Measurements from ENCODE around the gene PIM1.
A peak's percentile ranks its signal among the peaks of the same experiment; 100 is the strongest.

PIM1 gene

DNA sequence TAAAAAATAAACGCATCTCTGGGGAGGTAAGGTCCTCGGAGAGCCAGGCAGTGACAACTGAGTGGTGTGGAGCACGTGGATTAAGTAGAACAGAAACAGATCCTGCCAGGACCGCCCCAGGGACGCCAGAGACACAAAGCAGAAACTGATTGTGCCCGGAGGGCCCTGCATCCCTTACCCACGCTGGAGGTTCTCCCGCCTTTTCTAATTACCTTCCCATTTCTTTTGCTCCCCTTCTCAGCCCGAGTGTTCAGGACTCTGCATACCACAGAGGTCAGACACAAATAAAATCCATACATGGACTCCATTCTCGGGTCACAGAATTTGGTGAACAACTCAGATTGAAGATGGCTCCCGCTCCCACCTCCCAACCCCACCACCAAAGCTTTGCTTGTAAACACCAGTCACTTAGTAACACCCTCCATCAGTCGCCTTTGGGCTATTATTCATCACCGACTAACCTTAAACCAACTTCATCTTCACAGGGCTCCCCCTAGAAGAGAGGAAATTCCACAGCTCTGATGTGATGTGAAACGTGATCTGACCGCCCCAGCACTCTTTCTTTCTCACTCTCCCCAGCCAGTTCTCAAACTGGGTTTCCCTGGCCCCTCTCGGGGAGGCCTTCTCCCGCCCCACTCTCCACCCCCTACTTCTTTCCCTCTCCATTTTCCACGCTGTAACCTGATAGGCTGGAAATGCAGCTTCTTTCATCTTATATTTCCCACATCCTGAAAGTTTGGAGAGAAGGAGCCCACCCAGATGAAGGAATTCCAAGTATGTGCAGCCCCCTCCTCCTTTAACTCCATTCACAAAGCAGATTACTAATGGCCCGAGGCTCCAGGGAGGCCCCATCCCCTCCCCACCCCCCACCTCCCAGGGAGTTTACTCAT lies 32.5 kb upstream of the PIM1 start:
- DNase-seq (ENCODE audit: low read depth) = peak; percentile 100

- DNase-seq (ENCODE audit: low read depth) = no peak
Measured at GRCh38 chr6:37138856-37139229, 31.1 kb upstream of the PIM1 start.

- no peak for DNase-seq (ENCODE audit: low read depth)
Measured at GRCh38 chr6:37139230-37139962, 30.6 kb upstream of the PIM1 start.

DNA sequence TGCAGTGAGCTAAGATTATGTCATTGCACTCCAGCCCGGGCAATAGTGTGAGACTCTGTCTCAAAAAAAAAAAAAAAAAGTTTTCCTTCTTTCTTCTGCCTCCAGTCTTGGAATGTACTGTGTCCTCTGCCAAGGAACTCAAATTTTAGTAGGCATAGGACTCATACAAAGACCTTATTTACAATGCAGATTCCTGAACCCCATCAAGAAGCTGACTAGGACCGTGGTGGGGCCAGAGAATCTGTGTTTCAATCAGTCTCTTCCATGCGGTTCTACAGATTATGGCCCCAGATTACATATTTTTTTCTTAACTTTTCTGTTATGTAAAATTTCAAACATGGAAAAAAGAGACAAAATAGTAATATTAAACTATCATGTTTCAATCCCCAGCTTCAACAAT lies 29.8 kb upstream of the PIM1 start:
- DNase-seq (ENCODE audit: low read depth) = no peak

- DNase-seq (ENCODE audit: low read depth) = no peak
Measured at GRCh38 chr6:37141281-37142049, 28.5 kb upstream of the PIM1 start.

GRCh38 chr6:37142050-37142614 lies 27.8 kb upstream of the PIM1 start:
- DNase-seq (ENCODE audit: low read depth) = no peak

GRCh38 chr6:37143585-37143984 lies 26.4 kb upstream of the PIM1 start:
- no peak for DNase-seq (ENCODE audit: low read depth)

GRCh38 chr6:37145443-37145842 lies 24.5 kb upstream of the PIM1 start:
- no peak for DNase-seq (ENCODE audit: low read depth)

GRCh38 chr6:37146735-37147157 lies 23.2 kb upstream of the PIM1 start:
- no peak for DNase-seq (ENCODE audit: low read depth)

DNA sequence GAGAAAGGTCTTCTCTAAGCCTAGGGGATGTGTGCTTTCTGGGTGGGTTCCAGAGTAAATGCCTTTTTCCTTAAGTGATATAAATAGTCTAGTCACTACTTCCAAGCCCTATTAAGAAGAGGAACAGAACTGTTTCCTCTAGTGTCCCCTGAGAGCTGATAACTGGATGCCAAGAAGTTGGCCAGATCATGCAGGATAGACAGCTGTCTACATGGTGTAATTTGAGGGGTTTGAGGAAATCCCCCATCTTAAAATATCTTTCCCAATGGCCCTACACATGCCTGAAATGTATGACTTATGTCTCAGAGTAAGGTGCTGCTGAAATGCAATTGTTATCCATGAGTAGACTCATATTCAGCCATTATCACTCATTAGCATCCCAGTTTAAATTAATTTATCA lies 20.2 kb upstream of the PIM1 start:
- DNase-seq (ENCODE audit: low read depth) = no peak

DNA sequence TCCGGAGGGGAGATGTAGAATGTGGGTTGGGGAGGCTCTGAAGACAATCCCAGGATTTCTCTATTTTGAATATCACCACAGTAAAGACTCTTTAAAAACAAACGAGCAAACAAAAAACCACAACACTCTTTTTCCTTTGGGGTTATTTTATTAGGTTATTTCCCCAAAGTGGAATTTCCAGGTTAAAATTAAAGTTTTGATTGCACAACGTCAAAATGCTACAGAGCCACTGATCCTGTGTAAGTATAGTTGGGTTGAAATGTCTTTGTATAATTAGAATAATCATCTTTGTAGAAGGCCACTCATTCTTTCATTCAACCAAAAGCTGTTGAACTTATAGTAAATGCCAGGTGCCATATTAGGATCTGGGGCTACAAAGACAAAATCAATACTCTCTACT lies 19.6 kb upstream of the PIM1 start:
- DNase-seq (ENCODE audit: low read depth) = no peak

DNA sequence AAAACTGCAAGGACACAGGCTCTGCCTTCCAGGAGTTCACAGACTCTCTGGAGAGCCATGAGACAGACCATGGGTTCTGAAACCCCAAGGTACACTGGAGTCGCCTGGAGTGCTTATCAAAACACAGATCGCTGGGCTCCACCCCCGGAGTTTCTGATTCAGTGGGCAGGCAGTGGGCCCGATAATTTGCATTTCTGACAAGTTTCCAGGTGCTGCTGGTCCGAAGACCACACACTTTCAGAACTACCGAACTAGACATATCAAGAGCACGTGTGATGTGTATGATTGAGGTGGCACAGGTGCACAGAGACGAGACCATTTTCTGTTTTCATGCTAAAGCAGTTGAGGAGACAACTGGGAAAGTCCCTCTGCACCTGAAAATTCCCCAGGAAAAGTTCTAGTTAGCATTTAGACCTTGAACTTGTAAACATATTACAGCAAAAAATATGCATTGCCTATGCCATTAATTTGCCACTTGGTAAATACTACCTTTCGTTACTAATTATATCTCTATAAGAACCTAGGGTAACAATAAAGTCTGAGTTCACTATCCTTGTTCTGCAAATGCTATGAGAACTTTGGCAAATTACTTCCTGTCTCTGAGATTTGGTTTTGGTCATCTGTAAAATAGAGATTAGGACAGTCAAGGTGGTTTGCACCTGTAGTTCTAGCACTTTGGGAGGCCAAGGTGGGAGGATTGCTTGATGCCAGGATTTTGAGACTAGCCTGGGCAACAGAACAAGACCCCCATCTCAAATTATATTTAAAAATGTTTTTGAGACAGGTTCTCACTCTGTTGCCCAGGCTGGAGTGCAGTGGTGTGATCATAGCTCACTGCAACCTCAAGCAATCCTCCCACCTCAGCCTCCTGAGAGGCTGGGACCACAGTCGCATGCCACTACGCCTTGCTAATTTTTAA lies 14.3 kb upstream of the PIM1 start:
- no peak for DNase-seq (ENCODE audit: low read depth)

DNA sequence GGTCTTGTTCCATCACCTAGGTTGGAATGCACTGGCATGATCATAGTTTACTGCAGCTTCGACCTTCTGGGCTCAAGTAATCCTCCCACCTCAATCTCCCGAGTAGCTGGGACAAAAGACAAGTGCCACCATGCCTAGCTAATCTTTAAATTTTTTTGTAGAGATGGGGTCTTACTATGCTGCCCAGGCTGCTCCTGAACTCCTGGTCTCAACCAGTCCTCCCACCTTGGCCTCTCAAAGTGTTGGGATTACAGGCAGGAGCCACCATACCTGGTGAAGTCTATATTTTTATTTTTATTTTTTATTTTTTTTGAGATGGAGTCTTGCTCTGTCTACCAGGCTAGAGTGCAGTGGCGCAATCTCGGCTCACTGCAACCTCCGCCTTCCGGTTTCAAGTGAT lies 11.4 kb upstream of the PIM1 start:
- no peak for DNase-seq (ENCODE audit: low read depth)

GRCh38 chr6:37160922-37161778 lies 8.8 kb upstream of the PIM1 start:
- no peak for DNase-seq (ENCODE audit: low read depth)

GRCh38 chr6:37162740-37163139 lies 7.2 kb upstream of the PIM1 start:
- DNase-seq (ENCODE audit: low read depth) = no peak

- no peak for DNase-seq (ENCODE audit: low read depth)
Measured at GRCh38 chr6:37168163-37168758, 1.7 kb upstream of the PIM1 start.

DNA sequence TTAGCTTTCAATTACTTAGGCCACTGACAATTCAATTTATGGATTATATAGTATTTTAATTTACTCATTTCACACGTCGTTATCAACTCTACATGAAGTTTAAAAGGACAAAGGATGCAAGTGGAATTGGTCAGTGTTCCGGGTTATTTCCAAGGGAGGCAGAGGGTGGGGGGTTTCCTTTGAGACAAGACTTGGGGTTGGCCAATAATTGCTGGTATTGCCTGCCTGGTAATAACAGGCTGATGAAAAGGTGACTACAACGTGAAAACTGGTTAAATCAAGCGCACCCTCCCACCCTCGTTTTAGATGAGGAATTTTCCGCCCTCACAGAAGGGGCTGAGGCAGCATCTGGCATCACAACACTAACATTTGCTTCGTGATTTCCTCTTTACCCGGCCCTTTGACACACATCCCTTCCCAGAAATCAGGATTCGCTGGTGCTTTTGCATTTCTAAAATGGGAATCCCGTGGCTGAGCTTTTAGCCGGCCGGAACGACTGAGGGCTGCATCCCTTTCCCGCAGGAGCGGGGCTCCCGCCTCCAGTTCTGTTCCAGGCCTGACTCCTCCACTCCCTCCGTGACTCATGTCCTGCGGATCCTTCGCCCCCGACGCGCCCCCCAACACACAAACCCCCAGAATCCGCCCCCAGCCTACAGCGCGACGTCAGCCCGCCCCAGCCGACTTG lies 999 bp upstream of the PIM1 start:
- peak; percentile 89 for DNase-seq (ENCODE audit: low read depth)

DNA sequence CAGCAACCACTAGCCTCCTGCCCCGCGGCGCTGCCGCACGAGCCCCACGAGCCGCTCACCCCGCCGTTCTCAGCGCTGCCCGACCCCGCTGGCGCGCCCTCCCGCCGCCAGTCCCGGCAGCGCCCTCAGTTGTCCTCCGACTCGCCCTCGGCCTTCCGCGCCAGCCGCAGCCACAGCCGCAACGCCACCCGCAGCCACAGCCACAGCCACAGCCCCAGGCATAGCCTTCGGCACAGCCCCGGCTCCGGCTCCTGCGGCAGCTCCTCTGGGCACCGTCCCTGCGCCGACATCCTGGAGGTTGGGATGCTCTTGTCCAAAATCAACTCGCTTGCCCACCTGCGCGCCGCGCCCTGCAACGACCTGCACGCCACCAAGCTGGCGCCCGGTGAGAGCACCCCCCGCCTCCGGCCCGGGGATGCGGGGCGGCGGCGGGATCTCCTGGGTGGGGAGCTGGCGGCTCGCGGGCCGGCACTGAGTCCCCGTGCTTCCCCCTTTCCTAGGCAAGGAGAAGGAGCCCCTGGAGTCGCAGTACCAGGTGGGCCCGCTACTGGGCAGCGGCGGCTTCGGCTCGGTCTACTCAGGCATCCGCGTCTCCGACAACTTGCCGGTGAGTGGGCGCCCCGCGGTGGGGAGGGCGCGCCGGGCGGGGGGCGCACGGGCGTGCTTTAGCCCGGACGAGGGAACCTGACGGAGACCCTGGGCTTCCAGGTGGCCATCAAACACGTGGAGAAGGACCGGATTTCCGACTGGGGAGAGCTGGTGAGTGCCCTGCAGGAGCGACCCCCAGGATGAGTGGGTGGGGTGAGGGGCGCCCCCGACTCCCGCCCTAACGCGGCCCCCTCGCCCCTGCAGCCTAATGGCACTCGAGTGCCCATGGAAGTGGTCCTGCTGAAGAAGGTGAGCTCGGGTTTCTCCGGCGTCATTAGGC lies 585 bp downstream of the PIM1 start:
- peak; percentile 72 for DNase-seq (ENCODE audit: low read depth)

All from ELR (cell line).